HepG2 (cell line): ENCODE data around the gene STX2. TPM values are rescaled to one million over a fixed set of nuclear protein-coding genes. Genes with fewer than 3 reads are reported as not detected.

Experiments used
- ADNP ChIP-seq: sonication (generic); formaldehyde crosslinking; IDR thresholded peaks from 2 replicates; pipeline ENCODE4 v1.4.0; 2020; ENCODE audit warnings: missing genetic modification reagents
- ASH2L ChIP-seq: fragments of 300-600, 200-600 bp; sonication (generic); IDR thresholded peaks from 2 replicates; pipeline ENCODE4 v1.7.0; 2017; ENCODE audit warnings: low read depth, mild to moderate bottlenecking, moderate library complexity, mixed read lengths, low read length; ENCODE audit not compliant: insufficient read length
- CBX1 ChIP-seq: IDR thresholded peaks from one replicate; pipeline ENCODE4 v1.6.1; 2016; ENCODE audit warnings: antibody characterized with exemption, low read depth
- CHD2 ChIP-seq: IDR thresholded peaks from 2 replicates; pipeline ENCODE4 v1.6.1; 2011; ENCODE audit warnings: low read depth, low read length, improper control_type of control experiment
- GATA4 ChIP-seq: sonication (generic); IDR thresholded peaks from 2 replicates; pipeline ENCODE4 v1.6.1; 2016; ENCODE audit warnings: antibody characterized with exemption, low read depth, borderline replicate concordance
- HNF1B ChIP-seq: sonication (generic); formaldehyde crosslinking; IDR thresholded peaks from 2 replicates; pipeline ENCODE4 v1.5.1; 2020; ENCODE audit warnings: mild to moderate bottlenecking, moderate library complexity, missing genetic modification reagents
- NFE2L2 ChIP-seq: fragments of 150-350 bp; IDR thresholded peaks from 2 replicates; pipeline ENCODE4 v1.6.1; 2014; ENCODE audit warnings: low read length
- NKX3-1 ChIP-seq: sonication (generic); formaldehyde crosslinking; IDR thresholded peaks from 2 replicates; pipeline ENCODE4 v1.5.0; 2020; ENCODE audit warnings: missing genetic modification reagents
- NR2F1 ChIP-seq, 2 experiments: fragments of 450-650 bp in 1 of 2; formaldehyde crosslinking in 1 of 2; IDR thresholded peaks; 2 replicates each; pipeline versions ENCODE4 v1.5.0 to v1.6.1; 2016 to 2020; ENCODE audit warnings: mild to moderate bottlenecking in 1 of 2, missing compliant biosample characterization in 1 of 2, missing genetic modification reagents in 1 of 2, moderate library complexity in 1 of 2
- PHB2 ChIP-seq: fragments of 450-650 bp; IDR thresholded peaks from 2 replicates; pipeline ENCODE4 v1.6.1; 2018; ENCODE audit not compliant: partially characterized antibody
- SMC3 ChIP-seq: IDR thresholded peaks from 2 replicates; pipeline ENCODE4 v1.6.1; 2011; ENCODE audit warnings: low read length, improper control_type of control experiment
- SPEN ChIP-seq: sonication (generic); formaldehyde crosslinking; IDR thresholded peaks from 2 replicates; pipeline ENCODE4 v1.5.1; 2020; ENCODE audit warnings: low read depth, mild to moderate bottlenecking, missing genetic modification reagents
- TIGD3 ChIP-seq: sonication (generic); formaldehyde crosslinking; IDR thresholded peaks from 2 replicates; pipeline ENCODE4 v1.5.1; 2020; ENCODE audit warnings: mild to moderate bottlenecking, missing genetic modification reagents, borderline replicate concordance
- WIZ ChIP-seq: sonication (generic); formaldehyde crosslinking; IDR thresholded peaks from 2 replicates; pipeline ENCODE4 v1.5.1; 2020; ENCODE audit warnings: mild to moderate bottlenecking, missing genetic modification reagents
- ZBTB8A ChIP-seq: sonication (generic); formaldehyde crosslinking; IDR thresholded peaks from 2 replicates; pipeline ENCODE4 v1.4.0; 2020; ENCODE audit warnings: mild to moderate bottlenecking, low read depth, missing genetic modification reagents, borderline replicate concordance
- ZNF274 ChIP-seq: sonication (generic); formaldehyde crosslinking; IDR thresholded peaks from 2 replicates; pipeline ENCODE4 v1.5.1; 2020; ENCODE audit warnings: mild to moderate bottlenecking, missing genetic modification reagents
- ZNF333 ChIP-seq: sonication (generic); formaldehyde crosslinking; IDR thresholded peaks from 2 replicates; pipeline ENCODE4 v1.4.0; 2020; ENCODE audit warnings: mild to moderate bottlenecking, missing genetic modification reagents, borderline replicate concordance
- ZNF343 ChIP-seq: sonication (generic); formaldehyde crosslinking; IDR thresholded peaks from 2 replicates; pipeline ENCODE4 v1.4.0; 2020; ENCODE audit warnings: mild to moderate bottlenecking, missing genetic modification reagents
- ZNF350 ChIP-seq: sonication (generic); formaldehyde crosslinking; IDR thresholded peaks from 2 replicates; pipeline ENCODE4 v1.4.0; 2020; ENCODE audit warnings: mild to moderate bottlenecking, low read depth, missing genetic modification reagents, borderline replicate concordance
- ZNF468 ChIP-seq: sonication (generic); formaldehyde crosslinking; IDR thresholded peaks from 2 replicates; pipeline ENCODE4 v1.8.0; 2022; ENCODE audit warnings: mild to moderate bottlenecking, moderate library complexity, missing genetic modification reagents
- ZNF564 ChIP-seq: sonication (generic); formaldehyde crosslinking; IDR thresholded peaks from 2 replicates; pipeline ENCODE4 v1.8.1; 2023; ENCODE audit warnings: mild to moderate bottlenecking, missing genetic modification reagents
- ZNF570 ChIP-seq: sonication (generic); formaldehyde crosslinking; IDR thresholded peaks from 2 replicates; pipeline ENCODE4 v1.4.0; 2020; ENCODE audit warnings: mild to moderate bottlenecking, missing genetic modification reagents, borderline replicate concordance
- ZNF747 ChIP-seq: sonication (generic); formaldehyde crosslinking; IDR thresholded peaks from 2 replicates; pipeline ENCODE4 v1.8.1; 2023; ENCODE audit warnings: missing genetic modification reagents, mild to moderate bottlenecking, borderline replicate concordance
- ZNF749 ChIP-seq: sonication (generic); formaldehyde crosslinking; IDR thresholded peaks from 2 replicates; pipeline ENCODE4 v1.8.0; 2022; ENCODE audit warnings: mild to moderate bottlenecking, missing genetic modification reagents, moderate library complexity, borderline replicate concordance
- ZNF780A ChIP-seq: sonication (generic); formaldehyde crosslinking; IDR thresholded peaks from 2 replicates; pipeline ENCODE4 v1.8.0; 2022; ENCODE audit warnings: mild to moderate bottlenecking, missing genetic modification reagents, moderate library complexity
- ZSCAN12 ChIP-seq: sonication (generic); formaldehyde crosslinking; IDR thresholded peaks from 2 replicates; pipeline ENCODE4 v1.9.0; 2021; ENCODE audit warnings: mild to moderate bottlenecking, missing genetic modification reagents
- ZSCAN20 ChIP-seq: sonication (generic); formaldehyde crosslinking; IDR thresholded peaks from 2 replicates; pipeline ENCODE4 v1.4.0; 2020; ENCODE audit warnings: missing genetic modification reagents, mild to moderate bottlenecking, borderline replicate concordance
- polyA plus RNA-seq, 8 experiments: library from polyadenylated mRNA; depleted of rRNA in 3 of 8; stranded (reverse) in 7 of 8; unstranded in 1 of 8; fragments of >200 nt; fragmentation: Illumina TruSeq in 4 of 8; extraction: Trizol in 4 of 8; gene quantifications; 2 replicates each; pipeline versions ENCODE4 v1.2.1 to v1.2.3, GENCODE V29; 2011 to 2016; ENCODE audit warnings: low read depth in 4 of 8, missing spikeins in 1 of 8, mixed read lengths in 1 of 8; ENCODE audit not compliant: insufficient read depth in 1 of 8
- total RNA-seq, 5 experiments: library from RNA; depleted of rRNA; stranded (reverse); fragments of >200 nt; fragmentation: Illumina TruSeq; extraction: Trizol; gene quantifications; 2 replicates each; pipeline ENCODE4 v1.2.3, GENCODE V29; 2016; ENCODE audit warnings: low read depth in 1 of 5

Gene STX2
- total and polyA plus RNA-seq, 2 of the 13 experiments (the other 11 are each of a cell fraction or from before 2014, with no cell fraction given) = 13.4 to 25.1 TPM

DNA sequence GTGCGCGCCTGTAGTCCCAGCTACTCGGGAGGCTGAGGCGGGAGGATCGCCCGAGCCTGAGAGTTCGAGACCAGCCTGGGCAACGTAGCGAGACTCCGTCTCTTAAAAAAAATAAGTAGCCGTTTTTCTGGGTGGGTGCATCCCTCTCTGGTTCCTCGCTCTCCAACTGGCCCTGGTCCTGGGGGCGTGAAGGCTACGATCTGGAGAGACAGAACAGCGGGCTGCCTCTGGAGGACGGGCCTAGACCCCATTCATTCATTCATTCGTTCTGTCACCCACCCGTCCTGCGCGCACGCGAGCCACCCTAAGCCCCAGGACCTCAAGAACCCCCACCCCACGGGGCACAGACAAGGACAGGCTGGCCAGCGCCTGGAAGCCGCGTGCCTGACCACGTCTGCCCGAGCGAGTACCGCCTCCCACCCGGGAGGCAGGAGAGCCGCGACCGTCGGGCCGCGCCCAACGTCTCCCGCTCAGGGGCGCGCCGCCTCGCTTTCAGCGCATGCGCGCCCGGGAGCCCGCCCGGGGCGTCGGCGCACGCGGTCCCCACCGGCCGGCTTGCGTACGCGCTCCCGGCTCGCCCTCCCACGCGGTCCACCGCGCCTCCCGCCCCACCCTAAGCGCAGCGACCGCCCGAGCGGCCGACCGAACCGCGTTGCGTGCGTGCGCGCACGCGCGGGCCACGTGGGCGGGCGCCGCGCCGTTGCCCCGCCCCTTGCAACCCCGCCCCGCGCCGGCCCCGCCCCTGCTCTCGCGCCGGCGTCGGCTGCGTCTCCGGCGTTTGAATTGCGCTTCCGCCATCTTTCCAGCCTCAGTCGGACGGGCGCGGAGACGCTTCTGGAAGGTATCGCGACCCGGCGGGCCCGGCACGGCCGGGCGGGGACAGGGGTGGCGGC is 32.5 kb upstream of the STX2 start, which contains the start of gene RAN (continued):
- no peak for TF ChIP-seq PHB2
- peak; percentile 54; the same call in 1 of the 2 replicates for TF ChIP-seq ZSCAN12
- TF ChIP-seq ZNF468 (CRISPR knock-in tag) = no peak
- TF ChIP-seq ZNF749 (CRISPR knock-in tag) = no peak; the same call in none of the 2 replicates
- no peak for TF ChIP-seq ZNF343 (CRISPR knock-in tag)
- TF ChIP-seq GATA4 = 0 out of 2 replicates have a peak, but pooled peaks have one; percentile 29
- no peak for TF ChIP-seq HNF1B (CRISPR knock-in tag)
- TF ChIP-seq SMC3 = no peak
- TF ChIP-seq ZBTB8A (CRISPR knock-in tag) = no peak
- TF ChIP-seq ASH2L = no peak
- no peak for TF ChIP-seq TIGD3 (CRISPR knock-in tag)
- no peak; the same call in 1 of the 2 replicates for TF ChIP-seq SPEN (CRISPR knock-in tag)
- TF ChIP-seq CHD2 = no peak
- no peak for TF ChIP-seq NR2F1 (CRISPR knock-in tag; IDR thresholded peaks at IDR 0.05)
- TF ChIP-seq ZNF780A (CRISPR knock-in tag) = no peak; the same call in 1 of the 2 replicates
- TF ChIP-seq ZNF747 (CRISPR knock-in tag) = no peak; the same call in 1 of the 2 replicates
- TF ChIP-seq ZNF333 (CRISPR knock-in tag) = no peak
- no peak for TF ChIP-seq CBX1
- 0 out of 2 replicates have a peak, but pooled peaks have one; percentile 72 for TF ChIP-seq ZNF564 (CRISPR knock-in tag)
- no peak for TF ChIP-seq ADNP (CRISPR knock-in tag)
- 0 out of 2 replicates have a peak, but pooled peaks have one; percentile 10 for TF ChIP-seq ZNF350
- no peak for TF ChIP-seq WIZ
- peak; percentile 65; the same call in 1 of the 2 replicates for TF ChIP-seq ZSCAN20 (CRISPR knock-in tag)
- TF ChIP-seq ZNF274 (CRISPR knock-in tag) = peak; percentile 20; the same call in 1 of the 2 replicates
- TF ChIP-seq NFE2L2 = no peak
- peak; percentile 85 for TF ChIP-seq NKX3-1
- no peak for TF ChIP-seq ZNF570 (CRISPR knock-in tag)
